Thyroid gland (tissue), 4 donors: ENCODE data around the gene TBRG4. TPM values are rescaled to one million over a fixed set of nuclear protein-coding genes. Genes with fewer than 3 reads are reported as not detected.

Experiments
- DNase-seq, 2 donors: peaks; one replicate each; pipeline ENCODE4 v3.0.0-alpha.2; 2019
- H3K27ac ChIP-seq, 3 donors: fragments of 200-600 bp; sonication (generic); 1 replicate in 2 of 3; 2 replicates in 1 of 3; pipeline ENCODE4 v1.5.1; 2016 to 2019; ENCODE audit warnings: mild to moderate bottlenecking in 1 of 3, moderate library complexity in 1 of 3
- H3K27me3 ChIP-seq: fragments of 200-600 bp; sonication (generic); one replicate; pipeline ENCODE4 v1.5.1; 2019
- H3K36me3 ChIP-seq, 2 donors: fragments of 200-600 bp; sonication (generic); one replicate each; pipeline ENCODE4 v1.5.1; 2016 to 2019
- H3K4me1 ChIP-seq, 2 donors: fragments of 200-600 bp; sonication (generic); one replicate each; pipeline ENCODE4 v1.5.1; 2017 to 2019
- H3K4me3 ChIP-seq, 3 donors: fragments of 200-600 bp; sonication (generic); replicated peaks in 1 of 3; 1 replicate in 2 of 3; 2 replicates in 1 of 3; pipeline ENCODE4 v1.5.1; 2016; ENCODE audit warnings: mild to moderate bottlenecking in 1 of 3
- H3K9me3 ChIP-seq: fragments of 200-600 bp; sonication (generic); one replicate; pipeline ENCODE4 v1.5.1; 2017
- POLR2A ChIP-seq, 2 donors: fragments of 450-650 bp; IDR thresholded peaks; one replicate each; pipeline ENCODE4 v1.6.1; 2017; ENCODE audit warnings: antibody characterized with exemption in 2 of 2, mild to moderate bottlenecking in 2 of 2, moderate library complexity in 1 of 2
- whole genome bisulfite sequencing, 2 donors: methylation state at CpG; one replicate each; pipeline ENCODE4 v1.1.5; 2017; 5-methylcytosine and 5-hydroxymethylcytosine counted together
- intact Hi-C: fragments of 100-400 bp; cut with DNase I; formaldehyde crosslinking; loops from one replicate; pipeline ENCODE4 v1.15.1; 2023
- total RNA-seq, 4 donors: library from RNA; depleted of rRNA; stranded (reverse); fragments of >200 nt; gene quantifications; one replicate each; pipeline ENCODE4 v1.2.3, GENCODE V29; 2016
- TF ChIP-seq, protein P1 (sequence below), 6 experiments: fragments of 200-600 bp in 3 of 6; fragments of 450-650 bp in 3 of 6; sonication (generic) in 3 of 6; IDR thresholded peaks; one replicate each; pipeline ENCODE4 v1.5.1; 2016 to 2019; ENCODE audit warnings: antibody characterized with exemption in 6 of 6, mild to moderate bottlenecking in 2 of 6, inconsistent platforms in 1 of 6, moderate library complexity in 1 of 6

Gene TBRG4
- total RNA-seq, 4 donors from 2014 or later, result 40.0 to 57.6 (median 49.3) TPM

DNA sequence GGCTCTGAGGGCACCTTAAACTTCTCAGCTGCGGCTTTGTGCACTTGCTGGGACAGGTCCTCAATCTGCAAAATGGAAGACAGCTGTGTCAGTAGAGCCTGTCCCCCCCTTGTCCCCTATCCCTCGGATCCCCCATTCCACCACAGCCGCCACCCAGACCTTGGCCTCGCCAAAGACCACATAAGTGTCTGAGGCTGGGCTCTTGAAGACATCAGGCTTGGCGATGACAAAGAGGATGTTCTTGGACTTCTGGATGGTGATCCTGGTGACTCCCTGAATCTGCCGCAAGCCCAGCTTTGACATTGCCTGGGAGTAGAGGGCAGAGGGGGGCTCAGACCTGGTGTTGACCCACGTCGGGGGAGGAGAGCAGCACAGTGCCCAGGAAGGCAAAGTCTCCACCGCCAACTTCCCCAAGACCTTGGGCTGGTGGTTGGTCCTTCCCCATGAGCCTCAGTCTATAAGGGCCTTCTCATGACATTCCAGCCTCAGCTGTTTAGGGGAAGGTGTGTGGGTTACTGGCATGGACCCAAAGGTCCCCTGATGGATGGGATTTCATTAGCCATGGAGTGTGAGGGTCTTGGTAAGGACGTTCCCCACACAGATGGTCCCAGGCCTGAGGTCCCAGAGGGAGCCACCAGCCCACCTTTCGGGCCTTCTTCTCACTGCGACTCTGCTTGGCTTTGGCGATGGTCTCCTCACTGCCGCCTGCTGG is 30.4 kb downstream of the TBRG4 start:
- TF ChIP-seq POLR2A (IDR thresholded peaks at IDR 0.05), result no peak

DNA sequence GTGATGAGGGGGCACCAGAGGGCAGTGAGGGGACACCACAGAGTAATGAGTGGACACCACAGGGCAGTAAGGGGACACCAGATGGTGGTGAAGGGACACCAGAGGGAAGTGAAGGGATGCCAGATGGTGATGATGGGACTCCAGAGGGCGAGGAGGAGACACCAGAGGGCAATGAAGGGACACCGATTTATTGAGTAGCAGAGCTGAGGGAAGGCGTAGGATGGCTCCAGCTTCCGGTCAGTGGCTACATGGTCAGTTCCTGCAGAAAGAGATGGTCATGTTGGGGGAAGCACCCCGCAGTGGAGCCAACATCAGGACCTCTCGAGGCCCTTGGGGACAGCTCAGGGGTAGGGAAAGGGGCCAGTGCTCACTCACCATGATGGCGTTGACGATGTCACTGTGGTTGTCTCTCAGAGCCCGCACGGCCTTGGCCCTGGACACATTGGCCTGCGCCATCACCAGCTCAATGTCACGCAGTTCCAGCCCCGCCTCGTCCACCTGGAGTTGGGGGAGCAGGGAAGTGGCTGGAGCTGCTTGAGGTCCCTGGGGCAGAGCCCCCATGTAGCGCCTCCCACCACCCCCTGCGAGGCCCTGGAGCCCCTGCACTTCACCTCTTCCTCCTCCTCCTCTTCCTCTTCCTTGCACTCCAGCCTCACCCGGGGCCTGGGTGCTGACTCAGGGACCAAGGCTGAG is 31.1 kb downstream of the TBRG4 start:
- Histone ChIP-seq H3K4me3 (no peak overlapping the region), H3K27me3 (no peaks in the 10 kb centered on the region), H3K36me3 (peaks cover 16 to 19% of the 10 kb centered on the region in 2 donors), H3K27ac (no peak overlapping the region), H3K4me1 (no peaks in the 10 kb centered on the region), H3K9me3 (no peaks in the 10 kb centered on the region)
- DNase-seq, result no peak
- 90 to 91% methylated on average over 11 to 17 of the region's 17 CpGs for WGBS, 2 donors
- intact Hi-C loops, result no loop called here
- TF ChIP-seq POLR2A (IDR thresholded peaks at IDR 0.05), result no peak
- TF ChIP-seq, protein P1, sequence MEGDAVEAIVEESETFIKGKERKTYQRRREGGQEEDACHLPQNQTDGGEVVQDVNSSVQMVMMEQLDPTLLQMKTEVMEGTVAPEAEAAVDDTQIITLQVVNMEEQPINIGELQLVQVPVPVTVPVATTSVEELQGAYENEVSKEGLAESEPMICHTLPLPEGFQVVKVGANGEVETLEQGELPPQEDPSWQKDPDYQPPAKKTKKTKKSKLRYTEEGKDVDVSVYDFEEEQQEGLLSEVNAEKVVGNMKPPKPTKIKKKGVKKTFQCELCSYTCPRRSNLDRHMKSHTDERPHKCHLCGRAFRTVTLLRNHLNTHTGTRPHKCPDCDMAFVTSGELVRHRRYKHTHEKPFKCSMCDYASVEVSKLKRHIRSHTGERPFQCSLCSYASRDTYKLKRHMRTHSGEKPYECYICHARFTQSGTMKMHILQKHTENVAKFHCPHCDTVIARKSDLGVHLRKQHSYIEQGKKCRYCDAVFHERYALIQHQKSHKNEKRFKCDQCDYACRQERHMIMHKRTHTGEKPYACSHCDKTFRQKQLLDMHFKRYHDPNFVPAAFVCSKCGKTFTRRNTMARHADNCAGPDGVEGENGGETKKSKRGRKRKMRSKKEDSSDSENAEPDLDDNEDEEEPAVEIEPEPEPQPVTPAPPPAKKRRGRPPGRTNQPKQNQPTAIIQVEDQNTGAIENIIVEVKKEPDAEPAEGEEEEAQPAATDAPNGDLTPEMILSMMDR (IDR thresholded peaks at IDR 0.05), result no peak

More for the DNA sequence above, 30.4 kb downstream of the TBRG4 start:
- no peaks in the 10 kb centered on the region for H3K4me1 ChIP-seq
- no peak for DNase-seq
- H3K27ac ChIP-seq, result no peak overlapping the region
- H3K9me3 ChIP-seq, result no peaks in the 10 kb centered on the region
- WGBS, 2 donors, result 87 to 93% methylated on average over 11 to 13 of the region's 14 CpGs
- H3K4me3 ChIP-seq, result no peak overlapping the region
- H3K36me3 ChIP-seq, result peaks cover 9 to 12% of the 10 kb centered on the region in 2 donors
- intact Hi-C loops, result no loop called here
- H3K27me3 ChIP-seq, result no peaks in the 10 kb centered on the region

DNA sequence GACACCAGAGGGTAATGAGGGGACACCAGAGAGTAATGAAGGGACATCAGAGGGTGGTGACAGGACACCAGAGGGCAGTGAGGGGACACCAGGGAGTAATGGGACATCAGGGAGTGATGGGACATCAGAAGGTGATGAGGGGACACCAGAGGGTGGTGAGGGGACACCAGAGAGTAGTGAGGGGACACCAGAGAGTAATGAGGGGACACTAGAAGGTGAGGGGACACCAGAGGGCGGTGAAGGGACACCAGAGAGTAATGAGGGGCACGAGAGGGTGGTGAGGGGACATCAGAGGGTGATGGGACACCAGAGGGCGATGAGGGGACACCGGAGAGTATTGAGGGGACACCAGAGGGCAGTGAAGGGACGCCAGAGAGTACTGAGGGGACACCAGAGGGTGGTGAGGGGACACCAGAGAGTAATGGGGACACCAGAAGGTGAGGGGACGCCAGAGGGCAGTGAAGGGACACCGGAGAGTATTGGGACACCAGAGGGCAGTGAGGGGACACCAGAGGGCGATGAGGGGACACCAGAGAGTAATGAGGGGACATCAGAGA is 33.3 kb downstream of the TBRG4 start:
- no peaks in the 10 kb centered on the region for H3K4me1 ChIP-seq
- no peak overlapping the region for H3K27ac ChIP-seq
- no peaks in the 10 kb centered on the region for H3K9me3 ChIP-seq
- intact Hi-C loops, result no loop called here
- no peak for DNase-seq
- peaks cover 33 to 34% of the 10 kb centered on the region in 2 donors for H3K36me3 ChIP-seq
- TF ChIP-seq, protein P1 (IDR thresholded peaks at IDR 0.05), result no peak
- no peak for TF ChIP-seq POLR2A (IDR thresholded peaks at IDR 0.05)
- 81 to 83% methylated on average over 8 of the region's 8 CpGs for WGBS, 2 donors
- H3K4me3 ChIP-seq, result no peak overlapping the region
- no peaks in the 10 kb centered on the region for H3K27me3 ChIP-seq

DNA sequence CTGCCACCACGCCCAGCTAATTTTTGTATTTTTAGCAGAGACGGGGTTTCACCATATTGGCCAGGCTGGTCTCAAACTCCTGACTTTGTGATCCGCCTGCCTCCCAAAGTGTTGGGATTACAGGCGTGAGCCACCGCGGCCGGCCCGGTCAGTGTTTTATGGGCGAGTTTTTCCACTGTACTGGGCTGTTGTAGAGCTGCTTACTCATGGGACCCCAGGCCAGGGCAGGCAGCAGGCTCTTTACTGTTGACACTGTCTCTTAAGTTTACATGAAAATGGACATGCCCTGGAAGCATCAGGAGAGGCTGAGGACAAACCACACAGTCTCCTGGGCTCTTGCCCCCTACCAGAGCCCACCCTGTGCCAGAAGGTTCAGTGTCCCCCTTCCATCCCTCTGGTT is 33.9 kb downstream of the TBRG4 start:
- H3K9me3 ChIP-seq, result no peaks in the 10 kb centered on the region
- no peak overlapping the region for H3K4me3 ChIP-seq
- H3K4me1 ChIP-seq, result no peaks in the 10 kb centered on the region
- no peaks in the 10 kb centered on the region for H3K27me3 ChIP-seq
- TF ChIP-seq POLR2A (IDR thresholded peaks at IDR 0.05), result no peak
- TF ChIP-seq, protein P1 (IDR thresholded peaks at IDR 0.05), result no peak
- H3K36me3 ChIP-seq, result peaks cover 36 to 38% of the 10 kb centered on the region in 2 donors
- no peak overlapping the region for H3K27ac ChIP-seq
- intact Hi-C loops, result no loop called here
- no peak for DNase-seq
- 80 to 94% methylated on average over 4 to 9 of the region's 9 CpGs for WGBS, 2 donors

DNA sequence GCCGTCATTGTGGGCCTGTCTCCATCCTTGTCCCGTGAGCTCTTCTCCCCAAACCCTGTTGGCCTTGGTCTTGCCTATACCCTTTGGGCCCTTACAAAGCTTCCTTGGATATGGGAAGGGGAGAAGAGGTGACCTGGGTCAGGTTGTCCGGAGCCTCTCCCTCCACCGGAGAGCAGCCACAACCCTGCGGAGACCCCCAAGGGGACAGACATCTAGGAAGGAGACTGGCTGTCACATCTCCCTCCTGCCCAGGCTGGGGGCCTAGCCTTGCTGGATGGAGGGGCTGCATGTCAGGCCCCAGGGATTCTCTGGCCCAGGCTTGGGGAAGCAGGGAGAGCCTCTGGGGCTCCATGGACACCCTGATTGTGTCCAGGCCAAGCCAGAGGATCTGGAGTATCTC is 34.6 kb downstream of the TBRG4 start:
- no peaks in the 10 kb centered on the region for H3K4me1 ChIP-seq
- no peaks in the 10 kb centered on the region for H3K9me3 ChIP-seq
- DNase-seq, result no peak
- H3K4me3 ChIP-seq, result no peak overlapping the region
- H3K27me3 ChIP-seq, result no peaks in the 10 kb centered on the region
- H3K27ac ChIP-seq, result no peak overlapping the region
- intact Hi-C loops, result no loop called here
- peaks cover 38 to 40% of the 10 kb centered on the region in 2 donors for H3K36me3 ChIP-seq
- WGBS, 2 donors, result 94 to 96% methylated on average over 5 of the region's 5 CpGs
- TF ChIP-seq, protein P1 (IDR thresholded peaks at IDR 0.05), result no peak
